ENCODE data around the gene ELMO1.

- TF ChIP-seq POLR2A (IDR thresholded peaks at IDR 0.05) (no peak), CTCF (IDR thresholded peaks at IDR 0.05) (no peak)
Measured at GRCh38 chr7:37206192-37206591, 242.5 kb downstream of the ELMO1 start.

All from adrenal gland (tissue), 5 donors.